ENCODE results near the gene HADHB. TPM values are rescaled to one million over a fixed set of nuclear protein-coding genes. Genes with fewer than 3 reads are reported as not detected.

Gene HADHB
- total and polyA plus RNA-seq, 2 of the 13 experiments (the other 11 are each of a cell fraction or from before 2014, with no cell fraction given) = 112 to 238 TPM

- TF ChIP-seq, protein P1, sequence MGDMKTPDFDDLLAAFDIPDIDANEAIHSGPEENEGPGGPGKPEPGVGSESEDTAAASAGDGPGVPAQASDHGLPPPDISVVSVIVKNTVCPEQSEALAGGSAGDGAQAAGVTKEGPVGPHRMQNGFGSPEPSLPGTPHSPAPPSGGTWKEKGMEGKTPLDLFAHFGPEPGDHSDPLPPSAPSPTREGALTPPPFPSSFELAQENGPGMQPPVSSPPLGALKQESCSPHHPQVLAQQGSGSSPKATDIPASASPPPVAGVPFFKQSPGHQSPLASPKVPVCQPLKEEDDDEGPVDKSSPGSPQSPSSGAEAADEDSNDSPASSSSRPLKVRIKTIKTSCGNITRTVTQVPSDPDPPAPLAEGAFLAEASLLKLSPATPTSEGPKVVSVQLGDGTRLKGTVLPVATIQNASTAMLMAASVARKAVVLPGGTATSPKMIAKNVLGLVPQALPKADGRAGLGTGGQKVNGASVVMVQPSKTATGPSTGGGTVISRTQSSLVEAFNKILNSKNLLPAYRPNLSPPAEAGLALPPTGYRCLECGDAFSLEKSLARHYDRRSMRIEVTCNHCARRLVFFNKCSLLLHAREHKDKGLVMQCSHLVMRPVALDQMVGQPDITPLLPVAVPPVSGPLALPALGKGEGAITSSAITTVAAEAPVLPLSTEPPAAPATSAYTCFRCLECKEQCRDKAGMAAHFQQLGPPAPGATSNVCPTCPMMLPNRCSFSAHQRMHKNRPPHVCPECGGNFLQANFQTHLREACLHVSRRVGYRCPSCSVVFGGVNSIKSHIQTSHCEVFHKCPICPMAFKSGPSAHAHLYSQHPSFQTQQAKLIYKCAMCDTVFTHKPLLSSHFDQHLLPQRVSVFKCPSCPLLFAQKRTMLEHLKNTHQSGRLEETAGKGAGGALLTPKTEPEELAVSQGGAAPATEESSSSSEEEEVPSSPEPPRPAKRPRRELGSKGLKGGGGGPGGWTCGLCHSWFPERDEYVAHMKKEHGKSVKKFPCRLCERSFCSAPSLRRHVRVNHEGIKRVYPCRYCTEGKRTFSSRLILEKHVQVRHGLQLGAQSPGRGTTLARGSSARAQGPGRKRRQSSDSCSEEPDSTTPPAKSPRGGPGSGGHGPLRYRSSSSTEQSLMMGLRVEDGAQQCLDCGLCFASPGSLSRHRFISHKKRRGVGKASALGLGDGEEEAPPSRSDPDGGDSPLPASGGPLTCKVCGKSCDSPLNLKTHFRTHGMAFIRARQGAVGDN (CRISPR knock-in tag; IDR thresholded peaks at IDR 0.05) = peak; percentile 92
- TF ChIP-seq ZNF407 (CRISPR knock-in tag; IDR thresholded peaks at IDR 0.05; ENCODE audit: not compliant biosample characterization) = no peak
- TF ChIP-seq ZNF224 (CRISPR knock-in tag; IDR thresholded peaks at IDR 0.05) = 0 out of 2 replicates have a peak, but pooled peaks have one; percentile 15
- no peak for TF ChIP-seq STAG1 (CRISPR knock-in tag; IDR thresholded peaks at IDR 0.05)
- TF ChIP-seq, protein P2, sequence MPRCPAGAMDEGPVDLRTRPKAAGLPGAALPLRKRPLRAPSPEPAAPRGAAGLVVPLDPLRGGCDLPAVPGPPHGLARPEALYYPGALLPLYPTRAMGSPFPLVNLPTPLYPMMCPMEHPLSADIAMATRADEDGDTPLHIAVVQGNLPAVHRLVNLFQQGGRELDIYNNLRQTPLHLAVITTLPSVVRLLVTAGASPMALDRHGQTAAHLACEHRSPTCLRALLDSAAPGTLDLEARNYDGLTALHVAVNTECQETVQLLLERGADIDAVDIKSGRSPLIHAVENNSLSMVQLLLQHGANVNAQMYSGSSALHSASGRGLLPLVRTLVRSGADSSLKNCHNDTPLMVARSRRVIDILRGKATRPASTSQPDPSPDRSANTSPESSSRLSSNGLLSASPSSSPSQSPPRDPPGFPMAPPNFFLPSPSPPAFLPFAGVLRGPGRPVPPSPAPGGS (CRISPR knock-in tag; IDR thresholded peaks at IDR 0.05) = peak; percentile 61; the same call in 1 of the 2 replicates
- TF ChIP-seq NKX3-1 (CRISPR knock-in tag; IDR thresholded peaks at IDR 0.05) = no peak
- TF ChIP-seq EP300 (IDR thresholded peaks at IDR 0.05; ENCODE audit: low read depth in 2 of 2, low read length in 2 of 2) = peak; percentile 49 to 52
- TF ChIP-seq EP300 (CRISPR knock-in tag; IDR thresholded peaks at IDR 0.05; ENCODE audit: borderline replicate concordance) = peak; percentile 55; the same call in 1 of the 2 replicates
- TF ChIP-seq ZNF546 (CRISPR knock-in tag; conservative IDR thresholded peaks at IDR 0.05) = peak; percentile 87
- peak; percentile 74; the same call in 1 of the 2 replicates for TF ChIP-seq GTF2F1 (IDR thresholded peaks at IDR 0.05; ENCODE audit: low read length)
- TF ChIP-seq ZNF580 (CRISPR knock-in tag; IDR thresholded peaks at IDR 0.05; ENCODE audit: borderline replicate concordance, low read depth) = peak; percentile 66; the same call in 1 of the 2 replicates
- TF ChIP-seq RFXANK (CRISPR knock-in tag; IDR thresholded peaks at IDR 0.05) = peak; percentile 90
- no peak for TF ChIP-seq POLR2AphosphoS2 (IDR thresholded peaks at IDR 0.05; ENCODE audit: low read depth, low read length)
- peak; percentile 87 for TF ChIP-seq ZNF777 (CRISPR knock-in tag; IDR thresholded peaks at IDR 0.05)
These were observed at the start of gene HADHB, which contains the start of gene HADHA (continued) for GRCh38 chr2:26244309-26245230.
